ENCODE results near the gene CLDN9. TPM values are rescaled to one million over a fixed set of nuclear protein-coding genes. Genes with fewer than 3 reads are reported as not detected.

The CLDN9 gene
- total and polyA plus RNA-seq, 2 donors = 0.04 TPM; not detected in 1

GRCh38 chr16:3013491-3013951 lies 798 bp downstream of the CLDN9 start:
- Histone ChIP-seq H3K4me1 (ENCODE audit: insufficient read depth) (peaks cover 2% of the 10 kb centered on the region), H3K27ac (ENCODE audit: low read depth) (no peak overlapping the region), H3K4me3 (ENCODE audit: low read depth, low read length) (no peak overlapping the region), H3K36me3 (ENCODE audit: insufficient read depth) (no peaks in the 10 kb centered on the region)
- WGBS = 46% methylated on average over 27 of the region's 27 CpGs
- no peak for DNase-seq (ENCODE audit: extremely low spot score)

- Histone ChIP-seq H3K27ac (ENCODE audit: low read depth) (no peak overlapping the region), H3K36me3 (ENCODE audit: insufficient read depth) (no peaks in the 10 kb centered on the region), H3K4me1 (ENCODE audit: insufficient read depth) (no peaks in the 10 kb centered on the region), H3K4me3 (ENCODE audit: low read depth, low read length) (no peak overlapping the region)
- 52% methylated on average over 12 of the region's 12 CpGs for WGBS
- DNase-seq (ENCODE audit: extremely low spot score) = no peak
Measured at GRCh38 chr16:3013998-3014690, 1.4 kb downstream of the CLDN9 start.

DNA sequence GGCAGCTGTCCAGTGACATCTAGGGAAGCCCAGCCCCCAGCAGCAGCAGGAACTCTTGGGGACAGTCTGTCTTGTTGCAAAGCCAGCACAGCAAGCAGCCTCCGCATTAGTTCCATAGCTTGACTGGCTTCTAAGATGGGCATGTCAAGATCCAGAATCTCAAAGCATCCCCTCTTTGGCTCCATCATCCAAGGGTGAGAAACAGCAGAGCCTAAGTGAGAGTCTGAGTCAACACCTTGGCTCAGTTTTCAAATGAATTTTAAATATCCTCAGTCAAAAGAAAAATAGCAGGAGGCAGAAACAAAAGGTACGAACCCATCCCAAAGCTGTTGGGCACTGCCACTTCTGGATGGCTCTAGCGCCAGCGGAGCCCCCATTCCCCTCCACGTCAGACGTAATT lies 2.2 kb downstream of the CLDN9 start:
- DNase-seq (ENCODE audit: extremely low spot score) = no peak
- Histone ChIP-seq H3K27ac (ENCODE audit: low read depth) (no peak overlapping the region), H3K4me1 (ENCODE audit: insufficient read depth) (no peaks in the 10 kb centered on the region), H3K36me3 (ENCODE audit: insufficient read depth) (no peaks in the 10 kb centered on the region), H3K4me3 (ENCODE audit: low read depth, low read length) (no peak overlapping the region)
- WGBS = 83% methylated on average over 6 of the region's 6 CpGs

GRCh38 chr16:3015865-3016521 lies 3.3 kb downstream of the CLDN9 start:
- H3K4me1 ChIP-seq (ENCODE audit: insufficient read depth) = no peaks in the 10 kb centered on the region
- no peak overlapping the region for H3K27ac ChIP-seq (ENCODE audit: low read depth)
- no peaks in the 10 kb centered on the region for H3K36me3 ChIP-seq (ENCODE audit: insufficient read depth)
- no peak for DNase-seq (ENCODE audit: extremely low spot score)
- 84% methylated on average over 13 of the region's 13 CpGs for WGBS
- no peak overlapping the region for H3K4me3 ChIP-seq (ENCODE audit: low read depth, low read length)

DNA sequence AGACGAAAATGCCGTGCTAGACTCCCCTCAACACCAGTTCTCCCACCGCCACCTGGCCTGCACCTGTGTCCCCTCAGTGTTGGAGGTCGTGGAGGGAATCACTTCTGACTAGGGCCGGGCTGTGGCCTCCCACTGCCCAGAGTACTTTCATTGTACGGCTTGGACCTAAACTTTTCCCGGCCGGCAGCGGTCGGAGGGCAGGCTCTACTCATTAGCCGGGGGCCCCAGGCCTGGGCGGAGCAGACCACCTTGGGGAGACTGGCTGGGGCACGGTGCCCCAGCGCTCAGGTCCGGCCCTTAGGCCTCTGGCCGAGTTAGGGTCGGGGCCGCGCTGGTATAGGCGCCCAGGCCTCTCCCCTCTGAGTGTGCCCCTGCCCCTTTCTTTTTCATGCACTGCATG lies 4.6 kb downstream of the CLDN9 start:
- 44% methylated on average over 20 of the region's 20 CpGs for WGBS
- Histone ChIP-seq H3K4me1 (ENCODE audit: insufficient read depth) (peaks cover 2% of the 10 kb centered on the region), H3K27ac (ENCODE audit: low read depth) (no peak overlapping the region), H3K36me3 (ENCODE audit: insufficient read depth) (no peaks in the 10 kb centered on the region), H3K4me3 (ENCODE audit: low read depth, low read length) (no peak overlapping the region)
- no peak for DNase-seq (ENCODE audit: extremely low spot score)

DNA sequence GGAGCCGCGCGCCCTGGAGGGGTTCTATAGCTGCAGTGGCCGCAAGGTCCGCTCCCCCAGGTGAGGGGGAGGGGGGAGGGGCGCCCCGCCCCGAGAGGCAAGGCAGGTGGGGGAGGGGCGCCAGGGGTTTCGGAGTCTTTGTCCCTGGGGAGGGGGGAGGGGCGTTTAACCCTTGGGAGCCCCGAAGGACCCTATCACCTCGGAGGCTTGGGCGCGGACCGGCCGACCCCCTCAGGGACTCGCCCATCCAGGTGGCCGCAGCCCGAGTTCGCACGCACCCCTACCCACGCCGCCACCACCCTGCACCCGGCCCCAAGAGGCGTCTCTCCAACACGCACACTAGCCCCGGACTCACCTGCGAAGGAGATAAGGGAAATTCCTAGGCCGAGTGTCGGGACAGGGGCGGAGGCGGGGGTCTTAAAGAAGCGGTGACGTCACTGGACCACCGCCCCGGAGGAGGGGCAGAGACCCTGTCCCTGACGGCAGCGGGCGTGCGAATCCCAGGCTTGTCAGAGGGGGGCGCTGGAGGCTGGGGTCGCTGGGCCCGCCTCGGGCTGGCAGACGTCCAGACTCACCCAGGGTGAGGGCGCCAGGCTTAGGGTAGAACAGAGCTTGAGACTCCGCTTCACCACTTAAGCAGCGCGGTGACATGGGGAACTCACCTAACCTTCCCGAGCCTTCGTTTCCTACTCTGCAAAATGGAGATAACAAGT lies 5.2 kb downstream of the CLDN9 start, which contains the start of gene CLDN6:
Gene CLDN6, minus strand, starts transcription at position 390 of the 713 bp plus-strand sequence. CDS start 2,162 bp downstream, outside the sequence.
- Histone ChIP-seq H3K4me1 (ENCODE audit: insufficient read depth) (peaks cover 2% of the 10 kb centered on the region), H3K4me3 (ENCODE audit: low read depth, low read length) (no peak within 1 kb of the TSS), H3K27ac (ENCODE audit: low read depth) (no peak within 1 kb of the TSS), H3K36me3 (ENCODE audit: insufficient read depth) (no peaks in the 10 kb centered on the region)
- no peak for DNase-seq (ENCODE audit: extremely low spot score)
- 5% methylated on average over 52 of the region's 52 CpGs for WGBS

DNA sequence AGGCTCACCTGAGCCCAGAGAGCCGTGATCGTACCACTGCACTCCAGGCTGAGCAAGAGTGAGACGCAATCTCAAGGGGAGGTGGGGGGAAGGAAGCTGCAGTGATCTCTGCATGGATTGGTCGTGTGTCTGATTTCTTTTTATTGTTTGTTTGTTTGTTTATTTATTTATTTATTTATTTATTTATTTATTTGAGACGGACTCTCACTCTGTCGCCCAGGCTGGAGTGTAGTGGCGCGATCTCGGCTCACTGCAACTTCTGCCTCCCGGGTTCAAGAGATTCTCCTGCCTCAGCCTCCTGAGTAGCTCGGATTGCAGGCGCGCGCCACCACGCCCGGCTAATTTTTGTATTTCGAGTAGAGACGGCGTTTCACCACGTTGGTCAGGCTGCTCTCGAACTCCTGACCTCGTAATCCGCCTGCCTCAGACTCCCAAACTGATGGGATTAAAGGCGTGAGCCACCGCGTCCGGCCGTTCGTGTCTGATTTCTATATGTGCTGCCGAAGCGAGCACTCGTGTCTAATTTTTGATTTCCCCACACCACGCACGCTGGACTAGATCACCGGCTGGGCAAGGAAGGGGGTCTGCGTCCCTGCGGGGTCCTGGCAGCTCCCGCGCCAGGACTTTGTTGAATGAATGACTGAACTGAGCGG lies 7.0 kb downstream of the CLDN9 start:
- 29% methylated on average over 40 of the region's 40 CpGs for WGBS
- Histone ChIP-seq H3K27ac (ENCODE audit: low read depth) (no peak overlapping the region), H3K36me3 (ENCODE audit: insufficient read depth) (no peaks in the 10 kb centered on the region), H3K4me1 (ENCODE audit: insufficient read depth) (peaks cover 2% of the 10 kb centered on the region), H3K4me3 (ENCODE audit: low read depth, low read length) (peak overlapping the region; percentile 48)
- no peak for DNase-seq (ENCODE audit: extremely low spot score)

GRCh38 chr16:3020247-3020603 lies 7.5 kb downstream of the CLDN9 start, which contains the start of gene TNFRSF12A:
Gene TNFRSF12A (plus strand): TSS chr16:3020368. CDS start chr16:3020398, 30 bp downstream.
- Histone ChIP-seq H3K27ac (ENCODE audit: low read depth) (peak within 1 kb of the TSS; percentile 89), H3K4me1 (ENCODE audit: insufficient read depth) (peaks cover 2% of the 10 kb centered on the region)

GRCh38 chr16:3020604-3021448 lies 8.1 kb downstream of the CLDN9 start:
- peaks cover 2% of the 10 kb centered on the region for H3K4me1 ChIP-seq (ENCODE audit: insufficient read depth)

More at GRCh38 chr16:3020247-3020603, 7.5 kb downstream of the CLDN9 start, which contains the start of gene TNFRSF12A:
- no peaks in the 10 kb centered on the region for H3K36me3 ChIP-seq (ENCODE audit: insufficient read depth)
- H3K4me3 ChIP-seq (ENCODE audit: low read depth, low read length) = peak within 1 kb of the TSS; percentile 48
- no peak for DNase-seq (ENCODE audit: extremely low spot score)
- WGBS = under 1% methylated on average over 49 of the region's 49 CpGs

GRCh38 chr16:3021449-3022207 lies 8.9 kb downstream of the CLDN9 start:
- WGBS = 6% methylated on average over 25 of the region's 25 CpGs
- H3K4me1 ChIP-seq (ENCODE audit: insufficient read depth) = peaks cover 2% of the 10 kb centered on the region

More at GRCh38 chr16:3020604-3021448, 8.1 kb downstream of the CLDN9 start:
- DNase-seq (ENCODE audit: extremely low spot score) = no peak
- Histone ChIP-seq H3K36me3 (ENCODE audit: insufficient read depth) (no peaks in the 10 kb centered on the region), H3K4me3 (ENCODE audit: low read depth, low read length) (peak overlapping the region; percentile 48), H3K27ac (ENCODE audit: low read depth) (peak overlapping the region; percentile 89)
- under 1% methylated on average over 57 of the region's 57 CpGs for WGBS

GRCh38 chr16:3022208-3022683 lies 9.5 kb downstream of the CLDN9 start:
- Histone ChIP-seq H3K4me3 (ENCODE audit: low read depth, low read length) (no peak overlapping the region), H3K27ac (ENCODE audit: low read depth) (peak overlapping the region; percentile 89), H3K4me1 (ENCODE audit: insufficient read depth) (peaks cover 2% of the 10 kb centered on the region), H3K36me3 (ENCODE audit: insufficient read depth) (no peaks in the 10 kb centered on the region)
- peak; percentile 77 for DNase-seq (ENCODE audit: extremely low spot score)
- WGBS = 5% methylated on average over 8 of the region's 8 CpGs

More at GRCh38 chr16:3021449-3022207, 8.9 kb downstream of the CLDN9 start:
- H3K27ac ChIP-seq (ENCODE audit: low read depth) = peak overlapping the region; percentile 89
- peak overlapping the region; percentile 48 for H3K4me3 ChIP-seq (ENCODE audit: low read depth, low read length)
- no peaks in the 10 kb centered on the region for H3K36me3 ChIP-seq (ENCODE audit: insufficient read depth)
- DNase-seq (ENCODE audit: extremely low spot score) = no peak

Data from urinary bladder (tissue), 4 donors.